Endothelial cell of umbilical vein (primary cell): ENCODE measurements around the gene SH3BP4. TPM values are rescaled to one million over a fixed set of nuclear protein-coding genes. Genes with fewer than 3 reads are reported as not detected.

Experiments
- BruUV-seq: library from RNA; stranded (reverse); fragments of 400-500 nt; replicated peaks from 2 replicates; lab custom pipeline; 2021; lab: Mats Ljungman, UMichigan
- CTCF ChIA-PET: fragments of 300-600, 350-600 bp; sonication (Branson Sonifier 250); formaldehyde crosslinking; loops from one replicate; lab custom pipeline; 2021; ENCODE audit warnings: antibody characterized with exemption, inconsistent platforms; lab: Charles Lee
- POLR2A ChIA-PET: fragments of 300-600, 350-600 bp; sonication (Branson Sonifier 250); formaldehyde crosslinking; loops from one replicate; lab custom pipeline; 2021; ENCODE audit warnings: antibody characterized with exemption, inconsistent platforms; lab: Charles Lee
- DNase-seq: peaks from one replicate; pipeline ENCODE4 v3.0.0-alpha.2; 2011; ENCODE audit warnings: low read depth, low spot score
- FAIRE-seq: peaks from 2 replicates; lab custom pipeline; 2011; peaks lifted over from hg19 to GRCh38; lab: Jason Lieb, UNC
- H2AFZ ChIP-seq: 2 replicates; pipeline ENCODE4 v1.6.0; 2012; ENCODE audit warnings: low read depth, low read length, control low read depth, inconsistent platforms
- H3K27ac ChIP-seq: 2 replicates; pipeline ENCODE4 v1.5.1; 2011; ENCODE audit warnings: low read depth, mild to moderate bottlenecking, control low read depth, low read length, moderate library complexity; ENCODE audit not compliant: insufficient read depth
- H3K27me3 ChIP-seq, 2 experiments: 2 replicates each; pipeline versions ENCODE4 v1.6.0 to v1.6.1; 2011; ENCODE audit warnings: low read length in 2 of 2, mixed read lengths in 1 of 2; ENCODE audit not compliant: control insufficient read depth in 2 of 2, insufficient read depth in 2 of 2
- H3K36me3 ChIP-seq, 2 experiments: 2 replicates in 1 of 2; 3 replicates in 1 of 2; pipeline ENCODE4 v1.5.1; 2011; ENCODE audit warnings: low read length in 2 of 2, mild to moderate bottlenecking in 1 of 2, moderate library complexity in 1 of 2; ENCODE audit not compliant: control insufficient read depth in 2 of 2, insufficient read depth in 2 of 2; ENCODE audit errors: extremely low read depth in 1 of 2
- H3K4me1 ChIP-seq: 3 replicates; pipeline ENCODE4 v1.5.1; 2011; ENCODE audit warnings: mild to moderate bottlenecking, low read length; ENCODE audit not compliant: control insufficient read depth, insufficient read depth; ENCODE audit errors: extremely low read depth
- H3K4me2 ChIP-seq: 2 replicates; pipeline ENCODE4 v1.6.1; 2011; ENCODE audit warnings: low read length, control low read depth, mixed read lengths; ENCODE audit not compliant: insufficient read depth
- H3K4me3 ChIP-seq, 3 experiments: fragments of 200-600 bp in 1 of 3; sonication (generic), shearing (Covaris generic) in 1 of 3; replicated peaks in 1 of 3; 2 replicates each; pipeline ENCODE4 v1.5.1; 2011 to 2016; ENCODE audit warnings: control low read depth in 3 of 3, low read length in 3 of 3, mild to moderate bottlenecking in 2 of 3, inconsistent platforms in 1 of 3, low read depth in 1 of 3, moderate library complexity in 1 of 3; ENCODE audit not compliant: insufficient read depth in 1 of 3
- H3K79me2 ChIP-seq: 2 replicates; pipeline ENCODE4 v1.6.0; 2012; ENCODE audit warnings: low read length, inconsistent platforms; ENCODE audit not compliant: control insufficient read depth, insufficient read depth
- H3K9ac ChIP-seq: replicated peaks from 2 replicates; pipeline ENCODE3; 2011; ENCODE audit warnings: low read length, control low read depth; ENCODE audit not compliant: insufficient read depth; ENCODE audit errors: extremely low read depth
- H3K9me1 ChIP-seq: replicated peaks from 3 replicates; pipeline ENCODE4 v1.6.0; 2011; ENCODE audit warnings: mild to moderate bottlenecking, low read length; ENCODE audit not compliant: control insufficient read depth, insufficient read depth; ENCODE audit errors: extremely low read depth
- H3K9me3 ChIP-seq: replicated peaks from 2 replicates; pipeline ENCODE4 v1.5.1; 2012; ENCODE audit warnings: low read length, inconsistent platforms; ENCODE audit not compliant: control insufficient read depth, insufficient read depth
- H4K20me1 ChIP-seq: replicated peaks from 2 replicates; pipeline ENCODE3; 2011; ENCODE audit warnings: mild to moderate bottlenecking, low read length; ENCODE audit not compliant: control insufficient read depth, insufficient read depth; ENCODE audit errors: extremely low read depth
- CTCF ChIP-seq, 2 donors: IDR thresholded peaks; 1 replicate in 1 of 2; 2 replicates in 1 of 2; pipeline ENCODE4 v1.5.1; 2011; ENCODE audit warnings: low read length in 2 of 2, mild to moderate bottlenecking in 2 of 2, moderate library complexity in 2 of 2, control low read depth in 1 of 2, inconsistent platforms in 1 of 2, low read depth in 1 of 2; ENCODE audit not compliant: insufficient read depth in 1 of 2; ENCODE audit errors: extremely low read depth in 1 of 2
- MYC ChIP-seq: IDR thresholded peaks from one replicate; pipeline ENCODE4 v1.6.1; 2011; ENCODE audit warnings: mild to moderate bottlenecking, low read depth, low read length
- dilution Hi-C: fragments of 300-500 bp; cut with MboI; formaldehyde crosslinking; loops from one replicate; pipeline ENCODE4 v1.15.0; 2019; ENCODE audit warnings: low sequenced_read_pairs; ENCODE audit not compliant: extremely low pct_ligation_motif_present
- intact Hi-C: fragments of 100-400 bp; cut with micrococcal nuclease; formaldehyde crosslinking; loops from one replicate; pipeline ENCODE4 v1.10.0; 2022
- polyA plus RNA-seq, 4 experiments: library from polyadenylated mRNA; depleted of rRNA in 3 of 4; stranded (reverse) in 3 of 4; unstranded in 1 of 4; fragments of >200 nt; gene quantifications; 2 replicates each; pipeline versions ENCODE4 v1.2.1 to v1.2.3, GENCODE V29; 2011 to 2012; ENCODE audit warnings: missing spikeins in 1 of 4
- total RNA-seq: library from RNA; stranded (reverse); gene quantifications from 2 replicates; pipeline ENCODE4 v1.2.3, GENCODE V29; 2021

SH3BP4 gene
- total and polyA plus RNA-seq, 2 donors (not counting 3 experiments of a cell fraction or from before 2014, with no cell fraction given), result 85.2 to 100.0 TPM

DNA sequence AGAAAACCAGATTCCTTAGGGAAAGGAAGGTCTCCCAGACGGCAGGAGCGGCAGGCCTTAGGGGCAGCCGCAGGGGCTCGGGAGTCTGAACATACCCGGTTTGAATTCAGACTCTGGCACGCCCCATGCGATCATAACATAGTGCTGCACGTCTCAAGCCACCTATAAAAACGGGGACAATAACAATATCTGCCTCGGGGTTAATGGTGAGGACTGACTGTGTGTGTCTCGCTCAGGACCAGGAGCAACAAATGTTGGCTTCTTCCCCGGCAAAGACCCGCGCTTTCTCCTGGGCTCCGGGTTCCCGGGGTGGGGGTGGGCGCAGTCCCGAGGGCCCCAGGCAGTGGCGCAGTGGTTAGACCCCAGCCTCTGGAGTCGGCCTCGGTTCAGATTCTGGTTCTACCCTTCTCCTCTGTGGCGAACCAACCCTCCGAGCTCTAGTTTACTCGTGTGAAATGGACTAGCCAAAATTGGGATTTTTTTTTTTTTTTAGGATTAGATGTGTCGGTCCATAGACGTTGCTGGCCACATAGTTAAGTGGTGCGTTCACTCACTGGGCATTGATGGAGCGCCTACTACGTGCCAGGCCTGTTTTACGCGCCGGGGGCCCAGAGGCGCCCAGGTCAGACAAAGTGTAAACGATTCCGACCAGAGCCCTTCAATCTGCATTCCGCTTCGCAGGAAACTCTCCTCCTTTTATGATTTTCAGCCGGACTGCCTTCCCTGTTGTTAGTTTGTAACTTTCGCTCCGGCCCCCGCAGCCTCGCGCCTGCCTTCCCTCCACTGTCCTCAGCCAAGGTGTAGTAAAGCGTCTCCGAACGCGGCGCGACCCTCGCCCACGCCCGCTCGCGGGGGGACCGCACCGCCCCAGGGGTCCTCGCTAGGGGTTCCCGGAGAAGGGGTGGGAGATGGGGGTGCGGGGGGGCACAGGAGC, 820 bp upstream of the SH3BP4 start:
- TF ChIP-seq CTCF (IDR thresholded peaks at IDR 0.05; ENCODE audit: extremely low read depth in 1 of 2, insufficient read depth in 1 of 2, low read depth in 1 of 2, low read length in 2 of 2), result peak in 1 of 2 donors; percentile 20
- TF ChIP-seq MYC, result no peak
- H3K4me3 ChIP-seq, result peak overlapping the region; percentile 57 to 87 (median 84)
- intact Hi-C loops, result loop anchor here (1.0 to 10.0 kb wide), 4 partner anchors 109 to 976 kb away; no protein-coding TSS in a partner anchor
- peaks cover 2 to 3% of the 10 kb centered on the region in 2 experiments for H3K36me3 ChIP-seq
- dilution Hi-C loops, result no loop called here
- H3K79me2 ChIP-seq, result peaks cover 41% of the 10 kb centered on the region
- peak overlapping the region; percentile 81 for H3K4me2 ChIP-seq
- ChIA-PET POLR2A (interaction anchor here (0.6 kb wide), 1 partner anchor 65 kb away, joined by 3 read pairs; no protein-coding TSS in a partner anchor), CTCF (interaction anchor here (0.8 to 1.8 kb wide), 6 partner anchors 29 to 166 kb away, joined by 3 to 10 read pairs (median 4); no protein-coding TSS in a partner anchor)
- peaks cover 3% of the 10 kb centered on the region for H4K20me1 ChIP-seq
- peak; percentile 63 for FAIRE-seq
- H2AFZ ChIP-seq, result peak overlapping the region; percentile 50
- H3K27ac ChIP-seq, result peak overlapping the region; percentile 68
- BruUV-seq, result TSS peak; percentile 28
- peaks cover 26% of the 10 kb centered on the region for H3K4me1 ChIP-seq
- H3K27me3 ChIP-seq, result no peaks in the 10 kb centered on the region
- H3K9me3 ChIP-seq, result no peaks in the 10 kb centered on the region
- peak; percentile 42 for DNase-seq
- H3K9me1 ChIP-seq, result no peaks in the 10 kb centered on the region
- H3K9ac ChIP-seq, result peak overlapping the region; percentile 84
